Measurements from ENCODE around the gene RAB11FIP3. TPM values are rescaled to one million over a fixed set of nuclear protein-coding genes. Genes with fewer than 3 reads are reported as not detected.

RAB11FIP3 gene
- total and polyA plus RNA-seq, 2 of the 13 experiments (the other 11 are each of a cell fraction or from before 2014, with no cell fraction given): 34.3 to 57.6 TPM

DNA sequence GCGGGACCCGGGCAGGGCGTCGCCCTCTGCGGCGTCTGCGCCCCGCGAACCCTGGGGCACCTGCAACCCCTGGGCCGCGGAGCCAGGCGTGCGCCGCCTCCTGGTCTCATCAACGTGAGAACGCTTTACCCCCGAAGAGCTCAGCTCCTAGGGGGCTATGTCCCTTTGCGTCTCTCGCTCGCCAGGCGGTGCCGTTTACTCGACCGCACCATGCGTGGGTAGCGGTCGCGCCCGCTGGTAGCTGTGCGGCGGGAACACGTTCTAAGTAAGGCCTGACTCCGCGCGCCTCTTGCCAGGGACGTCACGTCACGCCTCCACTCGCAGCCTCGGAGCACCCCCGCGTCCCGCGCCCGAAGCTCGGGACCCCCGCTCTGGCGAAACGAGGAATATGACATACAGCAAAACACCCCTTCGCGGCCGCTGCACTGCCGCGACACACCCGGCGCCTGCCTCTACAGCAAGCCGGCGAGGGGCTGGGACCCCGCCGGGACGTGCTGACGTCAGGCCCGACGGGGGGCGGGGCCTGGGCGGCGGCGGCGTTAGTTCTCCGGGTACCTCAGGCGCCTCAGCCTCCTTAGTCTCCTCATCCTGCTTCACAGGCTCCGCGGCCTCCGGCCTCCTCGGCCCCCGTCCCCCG, at the start of gene RAB11FIP3 (continued):
- no peak for TF ChIP-seq NPAS2 (CRISPR knock-in tag; IDR thresholded peaks at IDR 0.05; ENCODE audit: borderline replicate concordance)
- TF ChIP-seq ZNF446 (CRISPR knock-in tag; IDR thresholded peaks at IDR 0.05): no peak
- no peak for TF ChIP-seq RFXAP (CRISPR knock-in tag; IDR thresholded peaks at IDR 0.05; ENCODE audit: borderline replicate concordance)
- no peak for TF ChIP-seq MED8 (CRISPR knock-in tag; IDR thresholded peaks at IDR 0.05; ENCODE audit: insufficient replicate concordance)
- no peak for TF ChIP-seq ZNF274 (CRISPR knock-in tag; IDR thresholded peaks at IDR 0.05)
- TF ChIP-seq, protein P1, sequence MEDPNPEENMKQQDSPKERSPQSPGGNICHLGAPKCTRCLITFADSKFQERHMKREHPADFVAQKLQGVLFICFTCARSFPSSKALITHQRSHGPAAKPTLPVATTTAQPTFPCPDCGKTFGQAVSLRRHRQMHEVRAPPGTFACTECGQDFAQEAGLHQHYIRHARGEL (CRISPR knock-in tag; IDR thresholded peaks at IDR 0.05): no peak
- TF ChIP-seq, protein P2, sequence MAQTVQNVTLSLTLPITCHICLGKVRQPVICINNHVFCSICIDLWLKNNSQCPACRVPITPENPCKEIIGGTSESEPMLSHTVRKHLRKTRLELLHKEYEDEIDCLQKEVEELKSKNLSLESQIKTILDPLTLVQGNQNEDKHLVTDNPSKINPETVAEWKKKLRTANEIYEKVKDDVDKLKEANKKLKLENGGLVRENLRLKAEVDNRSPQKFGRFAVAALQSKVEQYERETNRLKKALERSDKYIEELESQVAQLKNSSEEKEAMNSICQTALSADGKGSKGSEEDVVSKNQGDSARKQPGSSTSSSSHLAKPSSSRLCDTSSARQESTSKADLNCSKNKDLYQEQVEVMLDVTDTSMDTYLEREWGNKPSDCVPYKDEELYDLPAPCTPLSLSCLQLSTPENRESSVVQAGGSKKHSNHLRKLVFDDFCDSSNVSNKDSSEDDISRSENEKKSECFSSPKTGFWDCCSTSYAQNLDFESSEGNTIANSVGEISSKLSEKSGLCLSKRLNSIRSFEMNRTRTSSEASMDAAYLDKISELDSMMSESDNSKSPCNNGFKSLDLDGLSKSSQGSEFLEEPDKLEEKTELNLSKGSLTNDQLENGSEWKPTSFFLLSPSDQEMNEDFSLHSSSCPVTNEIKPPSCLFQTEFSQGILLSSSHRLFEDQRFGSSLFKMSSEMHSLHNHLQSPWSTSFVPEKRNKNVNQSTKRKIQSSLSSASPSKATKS (CRISPR knock-in tag; IDR thresholded peaks at IDR 0.05): no peak
- no peak for TF ChIP-seq SIN3B (IDR thresholded peaks at IDR 0.05; ENCODE audit: low read length)
- no peak for TF ChIP-seq ZC3H13 (CRISPR knock-in tag; IDR thresholded peaks at IDR 0.05)
- TF ChIP-seq ZFP90 (CRISPR knock-in tag; IDR thresholded peaks at IDR 0.05; ENCODE audit: borderline replicate concordance): peak; percentile 83; the same call in 1 of the 2 replicates
- peak; percentile 56; the same call in 1 of the 2 replicates for TF ChIP-seq NKX3-1 (CRISPR knock-in tag; IDR thresholded peaks at IDR 0.05)
- TF ChIP-seq SRSF4 (IDR thresholded peaks at IDR 0.05; ENCODE audit: low read depth, low read length, poor library complexity, severe bottlenecking): no peak
- TF ChIP-seq FOXM1 (CRISPR knock-in tag; IDR thresholded peaks at IDR 0.05): no peak
- TF ChIP-seq HDAC1 (CRISPR knock-in tag; IDR thresholded peaks at IDR 0.05): peak; percentile 68
- TF ChIP-seq PRMT3 (CRISPR knock-in tag; IDR thresholded peaks at IDR 0.05; ENCODE audit: borderline replicate concordance, low read depth): no peak
- no peak for TF ChIP-seq MBD4 (IDR thresholded peaks at IDR 0.05; ENCODE audit: borderline replicate concordance, low read length)
- TF ChIP-seq, protein P3, sequence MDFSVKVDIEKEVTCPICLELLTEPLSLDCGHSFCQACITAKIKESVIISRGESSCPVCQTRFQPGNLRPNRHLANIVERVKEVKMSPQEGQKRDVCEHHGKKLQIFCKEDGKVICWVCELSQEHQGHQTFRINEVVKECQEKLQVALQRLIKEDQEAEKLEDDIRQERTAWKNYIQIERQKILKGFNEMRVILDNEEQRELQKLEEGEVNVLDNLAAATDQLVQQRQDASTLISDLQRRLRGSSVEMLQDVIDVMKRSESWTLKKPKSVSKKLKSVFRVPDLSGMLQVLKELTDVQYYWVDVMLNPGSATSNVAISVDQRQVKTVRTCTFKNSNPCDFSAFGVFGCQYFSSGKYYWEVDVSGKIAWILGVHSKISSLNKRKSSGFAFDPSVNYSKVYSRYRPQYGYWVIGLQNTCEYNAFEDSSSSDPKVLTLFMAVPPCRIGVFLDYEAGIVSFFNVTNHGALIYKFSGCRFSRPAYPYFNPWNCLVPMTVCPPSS (IDR thresholded peaks at IDR 0.05): no peak
- no peak for TF ChIP-seq ZNF644 (CRISPR knock-in tag; IDR thresholded peaks at IDR 0.05; ENCODE audit: low read depth)
- no peak for TF ChIP-seq CCAR2 (optimal IDR thresholded peaks at IDR 0.05; ENCODE audit: low read depth, low read length)
- TF ChIP-seq ZSCAN21 (CRISPR knock-in tag; IDR thresholded peaks at IDR 0.05; ENCODE audit: borderline replicate concordance): peak; percentile 74
- TF ChIP-seq BRD4 (CRISPR knock-in tag; IDR thresholded peaks at IDR 0.05): no peak
- TF ChIP-seq PRPF4 (IDR thresholded peaks at IDR 0.05; ENCODE audit: low read depth, low read length, poor library complexity, severe bottlenecking): no peak
- TF ChIP-seq ZNF263 (CRISPR knock-in tag; IDR thresholded peaks at IDR 0.05): no peak
- peak; percentile 45; the same call in 1 of the 2 replicates for TF ChIP-seq HDAC2 (CRISPR knock-in tag; IDR thresholded peaks at IDR 0.05)
- no peak for TF ChIP-seq PTBP1 (IDR thresholded peaks at IDR 0.05; ENCODE audit: low read depth, low read length, poor library complexity, severe bottlenecking)
- TF ChIP-seq, protein P4, sequence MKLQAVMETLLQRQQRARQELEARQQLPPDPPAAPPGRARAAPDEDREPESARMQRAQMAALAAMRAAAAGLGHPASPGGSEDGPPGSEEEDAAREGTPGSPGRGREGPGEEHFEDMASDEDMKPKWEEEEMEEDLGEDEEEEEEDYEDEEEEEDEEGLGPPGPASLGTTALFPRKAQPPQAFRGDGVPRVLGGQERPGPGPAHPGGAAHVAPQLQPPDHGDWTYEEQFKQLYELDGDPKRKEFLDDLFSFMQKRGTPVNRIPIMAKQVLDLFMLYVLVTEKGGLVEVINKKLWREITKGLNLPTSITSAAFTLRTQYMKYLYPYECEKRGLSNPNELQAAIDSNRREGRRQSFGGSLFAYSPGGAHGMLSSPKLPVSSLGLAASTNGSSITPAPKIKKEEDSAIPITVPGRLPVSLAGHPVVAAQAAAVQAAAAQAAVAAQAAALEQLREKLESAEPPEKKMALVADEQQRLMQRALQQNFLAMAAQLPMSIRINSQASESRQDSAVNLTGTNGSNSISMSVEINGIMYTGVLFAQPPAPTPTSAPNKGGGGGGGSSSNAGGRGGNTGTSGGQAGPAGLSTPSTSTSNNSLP (IDR thresholded peaks at IDR 0.05; ENCODE audit: low read depth, low read length): no peak
- peak; percentile 63; the same call in 1 of the 2 replicates for TF ChIP-seq RXRA (CRISPR knock-in tag; IDR thresholded peaks at IDR 0.05)
